ENCODE data around the gene MATCAP1.

Gene MATCAP1

GRCh38 chr16:67206129-67206837 is 22.5 kb upstream of the MATCAP1 start:
- Histone ChIP-seq H3K36me3 (ENCODE audit: control insufficient read depth, low read depth, low read length) (peaks cover 12% of the 10 kb centered on the region), H3K4me1 (ENCODE audit: control insufficient read depth, low read depth, low read length) (no peaks in the 10 kb centered on the region), H3K27me3 (ENCODE audit: control insufficient read depth, insufficient read depth, low read length) (no peaks in the 10 kb centered on the region), H3K4me3 (ENCODE audit: low read length) (no peak overlapping the region), H3K9me3 (ENCODE audit: control insufficient read depth, low read depth, low read length) (no peaks in the 10 kb centered on the region), H3K27ac (ENCODE audit: low read length) (no peak overlapping the region), H3K9ac (ENCODE audit: low read length) (no peak overlapping the region)

GRCh38 chr16:67204076-67204475 is 20.3 kb upstream of the MATCAP1 start:
- Histone ChIP-seq H3K9me3 (ENCODE audit: control insufficient read depth, low read depth, low read length) (no peaks in the 10 kb centered on the region), H3K9ac (ENCODE audit: low read length) (no peak overlapping the region), H3K27me3 (ENCODE audit: control insufficient read depth, insufficient read depth, low read length) (no peaks in the 10 kb centered on the region), H3K27ac (ENCODE audit: low read length) (no peak overlapping the region), H3K4me1 (ENCODE audit: control insufficient read depth, low read depth, low read length) (no peaks in the 10 kb centered on the region), H3K36me3 (ENCODE audit: control insufficient read depth, low read depth, low read length) (peaks cover 12% of the 10 kb centered on the region), H3K4me3 (ENCODE audit: low read length) (no peak overlapping the region)

GRCh38 chr16:67202956-67203493 is 19.3 kb upstream of the MATCAP1 start:
- Histone ChIP-seq H3K9me3 (ENCODE audit: control insufficient read depth, low read depth, low read length) (no peaks in the 10 kb centered on the region), H3K27me3 (ENCODE audit: control insufficient read depth, insufficient read depth, low read length) (no peaks in the 10 kb centered on the region), H3K4me1 (ENCODE audit: control insufficient read depth, low read depth, low read length) (no peaks in the 10 kb centered on the region), H3K36me3 (ENCODE audit: control insufficient read depth, low read depth, low read length) (peaks cover 12% of the 10 kb centered on the region), H3K9ac (ENCODE audit: low read length) (no peak overlapping the region), H3K4me3 (ENCODE audit: low read length) (no peak overlapping the region), H3K27ac (ENCODE audit: low read length) (no peak overlapping the region)

- H3K9me3 ChIP-seq (ENCODE audit: control insufficient read depth, low read depth, low read length) = no peaks in the 10 kb centered on the region
- H3K4me1 ChIP-seq (ENCODE audit: control insufficient read depth, low read depth, low read length) = no peaks in the 10 kb centered on the region
- H3K9ac ChIP-seq (ENCODE audit: low read length) = no peak overlapping the region
- H3K36me3 ChIP-seq (ENCODE audit: control insufficient read depth, low read depth, low read length) = peaks cover 17% of the 10 kb centered on the region
- H3K27ac ChIP-seq (ENCODE audit: low read length) = no peak overlapping the region
- no peak overlapping the region for H3K4me3 ChIP-seq (ENCODE audit: low read length)
- H3K27me3 ChIP-seq (ENCODE audit: control insufficient read depth, insufficient read depth, low read length) = no peaks in the 10 kb centered on the region
Measured at GRCh38 chr16:67202426-67202825, 18.7 kb upstream of the MATCAP1 start.

GRCh38 chr16:67201411-67202345 is 17.9 kb upstream of the MATCAP1 start:
- Histone ChIP-seq H3K4me1 (ENCODE audit: control insufficient read depth, low read depth, low read length) (no peaks in the 10 kb centered on the region), H3K27ac (ENCODE audit: low read length) (no peak overlapping the region), H3K36me3 (ENCODE audit: control insufficient read depth, low read depth, low read length) (peaks cover 24% of the 10 kb centered on the region), H3K9ac (ENCODE audit: low read length) (no peak overlapping the region), H3K27me3 (ENCODE audit: control insufficient read depth, insufficient read depth, low read length) (no peaks in the 10 kb centered on the region), H3K9me3 (ENCODE audit: control insufficient read depth, low read depth, low read length) (no peaks in the 10 kb centered on the region), H3K4me3 (ENCODE audit: low read length) (no peak overlapping the region)

- Histone ChIP-seq H3K9ac (ENCODE audit: low read length) (no peak overlapping the region), H3K36me3 (ENCODE audit: control insufficient read depth, low read depth, low read length) (peaks cover 36% of the 10 kb centered on the region), H3K4me1 (ENCODE audit: control insufficient read depth, low read depth, low read length) (no peaks in the 10 kb centered on the region), H3K27me3 (ENCODE audit: control insufficient read depth, insufficient read depth, low read length) (no peaks in the 10 kb centered on the region), H3K9me3 (ENCODE audit: control insufficient read depth, low read depth, low read length) (no peaks in the 10 kb centered on the region), H3K27ac (ENCODE audit: low read length) (no peak overlapping the region), H3K4me3 (ENCODE audit: low read length) (no peak overlapping the region)
Measured at GRCh38 chr16:67200491-67200890, 16.7 kb upstream of the MATCAP1 start.

GRCh38 chr16:67199808-67200198 is 16.0 kb upstream of the MATCAP1 start:
- Histone ChIP-seq H3K4me1 (ENCODE audit: control insufficient read depth, low read depth, low read length) (no peaks in the 10 kb centered on the region), H3K4me3 (ENCODE audit: low read length) (peak overlapping the region; percentile 21), H3K27me3 (ENCODE audit: control insufficient read depth, insufficient read depth, low read length) (no peaks in the 10 kb centered on the region), H3K9ac (ENCODE audit: low read length) (no peak overlapping the region), H3K9me3 (ENCODE audit: control insufficient read depth, low read depth, low read length) (no peaks in the 10 kb centered on the region), H3K36me3 (ENCODE audit: control insufficient read depth, low read depth, low read length) (peaks cover 43% of the 10 kb centered on the region), H3K27ac (ENCODE audit: low read length) (no peak overlapping the region)

- H3K27ac ChIP-seq (ENCODE audit: low read length) = no peak within 1 kb of the TSS
- no peak within 1 kb of the TSS for H3K9ac ChIP-seq (ENCODE audit: low read length)
- H3K9me3 ChIP-seq (ENCODE audit: control insufficient read depth, low read depth, low read length) = no peaks in the 10 kb centered on the region
- H3K36me3 ChIP-seq (ENCODE audit: control insufficient read depth, low read depth, low read length) = peaks cover 48% of the 10 kb centered on the region
- H3K4me3 ChIP-seq (ENCODE audit: low read length) = peak within 1 kb of the TSS; percentile 21
- no peaks in the 10 kb centered on the region for H3K27me3 ChIP-seq (ENCODE audit: control insufficient read depth, insufficient read depth, low read length)
- H3K4me1 ChIP-seq (ENCODE audit: control insufficient read depth, low read depth, low read length) = no peaks in the 10 kb centered on the region
Measured at GRCh38 chr16:67199011-67199807, 15.4 kb upstream of the MATCAP1 start, which contains the start of gene ELMO3. ELMO3 (plus strand) TSS chr16:67199131; CDS start chr16:67199327, 196 bp downstream.

GRCh38 chr16:67198238-67198734 is 14.5 kb upstream of the MATCAP1 start:
- no peaks in the 10 kb centered on the region for H3K4me1 ChIP-seq (ENCODE audit: control insufficient read depth, low read depth, low read length)
- H3K36me3 ChIP-seq (ENCODE audit: control insufficient read depth, low read depth, low read length) = peaks cover 45% of the 10 kb centered on the region
- H3K27me3 ChIP-seq (ENCODE audit: control insufficient read depth, insufficient read depth, low read length) = no peaks in the 10 kb centered on the region
- no peak overlapping the region for H3K27ac ChIP-seq (ENCODE audit: low read length)
- no peak overlapping the region for H3K4me3 ChIP-seq (ENCODE audit: low read length)
- H3K9me3 ChIP-seq (ENCODE audit: control insufficient read depth, low read depth, low read length) = no peaks in the 10 kb centered on the region
- H3K9ac ChIP-seq (ENCODE audit: low read length) = no peak overlapping the region

- Histone ChIP-seq H3K36me3 (ENCODE audit: control insufficient read depth, low read depth, low read length) (peaks cover 45% of the 10 kb centered on the region), H3K27ac (ENCODE audit: low read length) (no peak overlapping the region), H3K4me1 (ENCODE audit: control insufficient read depth, low read depth, low read length) (peaks cover 4% of the 10 kb centered on the region), H3K4me3 (ENCODE audit: low read length) (no peak overlapping the region), H3K27me3 (ENCODE audit: control insufficient read depth, insufficient read depth, low read length) (no peaks in the 10 kb centered on the region), H3K9ac (ENCODE audit: low read length) (no peak overlapping the region), H3K9me3 (ENCODE audit: control insufficient read depth, low read depth, low read length) (no peaks in the 10 kb centered on the region)
Measured at GRCh38 chr16:67197704-67198103, 13.9 kb upstream of the MATCAP1 start.

- H3K4me3 ChIP-seq (ENCODE audit: low read length) = no peak overlapping the region
- no peaks in the 10 kb centered on the region for H3K27me3 ChIP-seq (ENCODE audit: control insufficient read depth, insufficient read depth, low read length)
- H3K4me1 ChIP-seq (ENCODE audit: control insufficient read depth, low read depth, low read length) = peaks cover 5% of the 10 kb centered on the region
- H3K9me3 ChIP-seq (ENCODE audit: control insufficient read depth, low read depth, low read length) = no peaks in the 10 kb centered on the region
- peaks cover 45% of the 10 kb centered on the region for H3K36me3 ChIP-seq (ENCODE audit: control insufficient read depth, low read depth, low read length)
- no peak overlapping the region for H3K27ac ChIP-seq (ENCODE audit: low read length)
- no peak overlapping the region for H3K9ac ChIP-seq (ENCODE audit: low read length)
Measured at GRCh38 chr16:67196881-67197280, 13.1 kb upstream of the MATCAP1 start.
